Activated T-cell treated with anti-CD3 and anti-CD28 coated beads, Interleukin-2, amount 50 U/mL, for 48 hours (primary cell): ENCODE measurements around the gene SAP30.

Experiments
- DNase-seq, 2 experiments: peaks; one replicate each; pipeline ENCODE4 v3.0.0-alpha.2; 2020

The SAP30 gene

GRCh38 chr4:173367946-173368345 lies 2.8 kb upstream of the SAP30 start:
- DNase-seq, result no peak

DNA sequence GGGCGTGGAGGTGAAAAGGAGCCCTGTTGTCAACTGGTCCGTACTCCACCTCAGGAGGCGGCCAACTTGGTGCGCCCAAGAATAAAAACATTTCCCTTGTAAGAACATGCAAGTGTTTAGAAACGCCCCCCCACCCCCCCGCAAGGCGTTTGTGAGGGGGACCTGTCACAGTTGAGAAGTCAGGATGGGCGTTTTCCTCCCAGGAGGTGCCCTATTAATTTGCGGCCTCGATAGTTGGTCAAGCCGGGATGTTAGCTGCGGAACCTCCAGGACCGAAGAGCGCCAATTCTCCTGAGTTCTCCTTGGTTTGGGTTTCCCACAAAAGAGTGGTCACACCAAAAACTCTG lies 651 bp upstream of the SAP30 start:
- DNase-seq, result no peak

- DNase-seq, result peak; percentile 54 to 62
Observed at GRCh38 chr4:173371292-173372192, 788 bp downstream of the SAP30 start.

DNA sequence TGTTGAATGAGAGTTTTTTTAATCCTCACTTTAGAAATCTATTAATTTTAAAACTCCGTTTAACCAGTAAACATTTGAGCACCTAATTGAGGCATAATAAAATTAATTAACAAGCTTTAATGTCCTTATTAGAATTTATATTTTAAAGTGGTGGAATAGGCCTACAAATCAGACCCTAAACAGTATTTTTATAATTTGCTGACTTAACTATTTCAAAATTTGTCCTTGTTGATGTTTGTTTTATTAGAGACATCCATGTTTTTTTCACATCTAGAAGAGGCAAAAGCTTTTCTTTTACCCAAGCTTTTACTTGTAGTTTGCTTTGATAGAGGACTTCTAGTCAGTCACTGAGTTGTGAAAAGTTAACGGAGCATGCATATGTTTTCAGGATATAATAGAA lies 3.8 kb downstream of the SAP30 start:
- DNase-seq, result no peak

DNA sequence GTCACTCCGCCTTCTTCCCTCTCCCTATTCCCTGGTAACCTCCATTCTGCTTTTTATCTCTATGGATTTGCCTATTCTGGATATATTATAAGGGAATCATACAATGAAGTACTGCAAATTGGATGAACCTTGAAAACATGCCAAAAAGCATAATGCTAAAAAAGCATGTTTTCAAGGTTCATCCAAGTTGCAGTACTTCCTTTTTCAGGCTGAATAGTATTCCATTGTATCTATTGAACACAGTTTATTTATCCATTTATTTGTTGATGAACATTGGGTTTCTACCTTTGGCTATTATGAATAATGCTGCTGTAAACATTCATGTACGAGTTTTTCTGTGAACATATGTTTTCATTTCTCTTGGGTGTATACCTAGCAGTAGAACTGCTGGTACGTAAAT lies 9.2 kb downstream of the SAP30 start:
- no peak for DNase-seq

GRCh38 chr4:173380987-173381386 lies 10.2 kb downstream of the SAP30 start:
- DNase-seq, result no peak

GRCh38 chr4:173381610-173382009 lies 10.9 kb downstream of the SAP30 start:
- no peak for DNase-seq

- no peak for DNase-seq
Observed at GRCh38 chr4:173382349-173382748, 11.6 kb downstream of the SAP30 start.

DNA sequence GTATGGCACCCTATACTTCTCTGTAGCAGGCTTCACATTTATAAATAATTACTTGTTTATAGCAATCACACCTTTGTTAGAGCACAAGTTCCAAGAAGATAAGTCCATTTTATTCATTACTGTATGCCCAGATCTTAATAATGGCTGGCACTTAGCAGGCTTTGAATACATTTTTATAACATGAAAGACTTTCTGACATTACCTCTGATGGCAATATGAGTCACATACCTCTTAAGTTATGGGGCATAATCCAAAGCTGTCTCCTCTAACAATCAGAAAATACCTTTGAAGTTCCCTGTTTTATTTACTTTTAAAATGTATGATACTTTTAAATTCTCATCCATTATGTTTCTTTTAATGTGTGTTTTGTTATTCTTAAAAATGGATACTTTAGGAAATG lies 16.0 kb downstream of the SAP30 start:
- no peak for DNase-seq

DNA sequence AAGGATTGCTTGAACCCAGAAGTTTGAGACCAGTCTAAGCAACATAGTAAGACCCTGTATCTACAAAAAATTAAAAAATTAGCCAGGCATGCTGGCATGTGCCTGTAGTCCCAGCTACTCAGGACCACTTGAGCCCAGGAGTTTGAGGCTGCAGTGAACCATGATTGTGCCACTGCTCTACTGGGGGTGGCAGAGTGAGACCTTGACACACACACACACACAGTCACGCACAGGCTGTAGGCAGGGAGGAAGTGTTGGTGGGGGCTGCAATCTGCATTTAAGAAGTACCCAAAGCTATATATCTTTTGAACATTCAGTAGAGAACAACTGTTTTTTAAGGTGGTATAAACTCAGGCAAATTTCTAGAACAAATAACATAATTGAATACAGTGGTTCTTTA lies 20.9 kb downstream of the SAP30 start:
- no peak for DNase-seq

DNA sequence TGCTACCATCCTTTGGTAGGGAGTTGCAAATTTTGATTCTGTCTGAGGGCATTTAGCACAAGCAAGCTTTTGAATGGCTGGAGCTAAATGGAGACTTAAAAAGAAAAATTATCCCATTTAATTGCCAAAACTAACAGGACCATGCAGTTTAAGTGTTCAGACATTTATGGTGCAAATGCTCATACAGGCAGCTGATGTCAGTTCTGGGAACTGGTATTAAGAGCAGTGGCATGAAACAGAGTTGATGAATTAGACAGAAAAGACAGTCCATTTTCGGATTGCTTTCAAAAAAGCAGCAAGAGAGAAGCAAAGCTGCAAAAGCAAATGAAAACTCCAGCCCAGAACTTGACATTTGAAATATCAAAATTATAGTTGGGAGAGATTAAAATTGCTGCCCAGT lies 26.9 kb downstream of the SAP30 start:
- DNase-seq, result no peak

DNA sequence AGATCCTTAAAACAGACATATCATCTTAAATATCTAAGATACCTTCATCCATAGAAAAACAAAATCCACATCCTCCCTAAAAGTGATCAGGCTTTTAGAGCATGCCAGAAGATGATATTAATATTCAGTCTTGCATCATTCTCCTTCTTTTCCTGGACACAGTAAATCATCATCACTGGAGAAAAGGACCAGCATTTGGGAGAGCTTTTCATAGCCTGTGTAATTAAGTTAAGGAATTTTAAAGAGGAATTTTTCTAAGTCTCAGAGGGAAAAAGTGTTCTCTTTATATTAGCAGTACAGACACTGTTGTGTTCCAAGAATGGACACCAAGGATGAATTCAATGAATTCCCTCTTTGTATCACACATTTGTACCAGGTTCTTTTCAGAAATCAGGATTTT lies 27.5 kb downstream of the SAP30 start:
- no peak for DNase-seq

GRCh38 chr4:173398779-173399415 lies 28.1 kb downstream of the SAP30 start, which contains the start of gene SCRG1:
TSS of gene SCRG1 (minus strand) at chr4:173399116. CDS start at chr4:173391414, 7,702 bp downstream.
- no peak for DNase-seq

- DNase-seq, result no peak
Observed at GRCh38 chr4:173401063-173401462, 30.3 kb downstream of the SAP30 start.

DNA sequence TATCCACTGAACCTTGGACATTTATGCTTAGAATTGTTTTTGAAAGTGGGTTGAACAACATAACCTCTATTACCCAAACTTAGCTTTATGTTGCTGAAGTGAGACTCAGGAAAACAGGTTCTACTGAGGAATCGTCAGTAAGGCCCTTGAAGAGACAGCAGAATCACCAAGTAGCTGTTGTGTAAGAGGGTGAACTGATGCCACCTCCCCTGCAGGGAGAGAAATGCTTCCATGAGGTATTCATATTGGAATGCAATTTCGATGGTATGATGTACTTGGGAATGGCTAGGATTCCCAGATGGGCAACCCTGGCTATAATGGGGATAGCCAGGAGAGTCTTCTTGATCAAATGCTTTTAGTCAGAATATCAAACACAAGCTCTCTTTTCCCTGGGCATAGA lies 32.3 kb downstream of the SAP30 start:
- DNase-seq, result no peak

DNA sequence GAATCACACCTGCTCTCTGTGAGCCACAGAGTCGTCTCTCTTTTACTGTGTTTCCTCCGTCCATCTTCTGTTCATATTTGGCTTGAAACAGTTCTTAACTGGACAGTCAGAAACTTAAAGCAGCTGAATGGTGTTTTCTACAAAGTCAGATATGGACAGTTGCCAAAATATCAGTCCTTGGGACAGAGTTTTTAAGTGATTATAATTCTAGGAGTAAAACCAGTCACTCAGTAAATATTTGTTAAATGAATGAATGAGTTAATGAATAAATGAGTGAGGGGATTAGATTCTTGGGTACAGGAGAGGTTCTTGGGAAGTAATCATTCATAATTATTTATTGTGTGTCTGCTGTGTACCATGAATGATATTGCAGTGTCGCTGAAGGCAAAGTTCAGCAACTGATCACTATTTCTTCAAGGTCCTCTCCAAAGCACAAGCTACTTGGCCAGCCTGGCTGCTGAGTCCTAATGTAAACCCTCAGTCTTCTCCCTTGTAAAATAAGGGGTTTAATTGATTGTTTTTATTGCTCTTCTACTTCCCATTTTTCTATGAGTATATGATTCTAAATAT lies 33.6 kb downstream of the SAP30 start:
- no peak for DNase-seq

GRCh38 chr4:173405840-173406606 lies 35.3 kb downstream of the SAP30 start:
- no peak for DNase-seq

DNA sequence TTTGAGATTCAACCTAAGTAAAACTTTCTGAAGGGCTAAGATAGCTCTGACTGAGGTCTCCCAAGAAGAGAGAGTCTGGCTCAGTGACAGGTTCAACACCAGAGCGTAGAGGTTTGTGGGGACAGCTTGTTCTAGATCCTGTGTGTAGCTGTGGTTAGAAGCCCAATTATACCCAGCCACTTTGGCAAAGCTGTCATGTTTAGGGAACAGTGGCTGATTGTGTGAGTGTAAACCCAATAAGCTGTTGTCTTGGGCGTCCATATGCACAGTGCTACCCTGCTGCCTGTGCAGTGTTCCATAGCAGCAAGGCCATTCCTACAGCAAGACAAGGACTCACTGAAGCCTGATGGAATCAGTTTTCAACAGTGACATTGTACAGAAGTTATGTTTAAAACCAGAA lies 39.3 kb downstream of the SAP30 start:
- DNase-seq, result no peak

DNA sequence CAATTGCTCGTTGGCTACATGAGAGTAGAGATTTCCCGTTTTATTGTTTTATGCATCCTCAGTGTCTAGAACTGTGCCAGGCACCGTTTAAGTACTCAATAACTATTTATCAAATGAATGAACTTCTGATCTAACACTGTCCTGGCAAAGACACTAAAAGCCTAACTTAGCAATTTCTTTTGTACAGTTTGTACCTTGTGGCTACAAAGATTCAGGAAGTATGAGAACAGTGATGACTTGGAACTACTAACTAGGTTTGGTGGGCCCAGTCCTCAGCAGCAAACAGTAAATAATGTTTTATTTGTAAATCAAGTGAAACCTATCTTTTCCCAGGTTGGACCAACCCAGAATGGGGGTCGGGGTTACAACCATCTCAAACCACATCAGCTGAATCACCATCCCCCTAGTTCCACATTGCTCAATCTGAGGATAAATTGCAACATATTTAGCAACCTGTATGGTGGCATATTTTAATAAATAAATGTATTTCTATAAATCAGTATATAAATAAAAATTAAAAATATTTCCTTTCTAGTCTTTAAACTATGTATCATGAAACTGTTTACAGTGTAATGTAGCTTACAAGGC lies 40.4 kb downstream of the SAP30 start:
- no peak for DNase-seq

- no peak for DNase-seq
Observed at GRCh38 chr4:173413036-173413435, 42.3 kb downstream of the SAP30 start.

GRCh38 chr4:173414456-173414855 lies 43.7 kb downstream of the SAP30 start:
- no peak for DNase-seq

GRCh38 chr4:173415092-173415491 lies 44.3 kb downstream of the SAP30 start:
- DNase-seq, result no peak
